HEK293T (cell line): ENCODE data around the gene DDX20.

Experiments
- CTCF ChIA-PET: fragments of 350-600 bp; formaldehyde crosslinking; extraction: SDS; loops from one replicate; lab custom pipeline; 2021; ENCODE audit warnings: antibody characterized with exemption, inconsistent platforms; lab: Yijun Ruan, JAX
- POLR2A ChIA-PET: fragments of 350-600 bp; formaldehyde crosslinking; extraction: SDS; loops from one replicate; lab custom pipeline; 2020; ENCODE audit warnings: antibody characterized with exemption, inconsistent platforms; lab: Yijun Ruan, JAX
- DNase-seq: peaks from one replicate; pipeline ENCODE4 v3.0.0; 2012; ENCODE audit warnings: mixed read lengths; ENCODE audit errors: extremely low spot score
- ARNT ChIP-seq: fragments of 450-650 bp; IDR thresholded peaks from 2 replicates; pipeline ENCODE4 v1.6.1; 2017; ENCODE audit warnings: mild to moderate bottlenecking
- BHLHE40 ChIP-seq: fragments of 450-650 bp; IDR thresholded peaks from 2 replicates; pipeline ENCODE4 v1.6.1; 2016; ENCODE audit warnings: mild to moderate bottlenecking, moderate library complexity, borderline replicate concordance
- CTBP1 ChIP-seq: fragments of 450-650 bp; IDR thresholded peaks from 2 replicates; pipeline ENCODE4 v1.6.1; 2016; ENCODE audit warnings: borderline replicate concordance
- ELF4 ChIP-seq: fragments of 450-650 bp; IDR thresholded peaks from 2 replicates; pipeline ENCODE4 v1.6.1; 2017; ENCODE audit warnings: antibody characterized with exemption
- FOXA1 ChIP-seq: fragments of 450-650 bp; IDR thresholded peaks from 2 replicates; pipeline ENCODE4 v1.6.1; 2016; ENCODE audit warnings: mild to moderate bottlenecking
- FOXK2 ChIP-seq: fragments of 450-650 bp; IDR thresholded peaks from 2 replicates; pipeline ENCODE4 v1.6.1; 2016; ENCODE audit warnings: mild to moderate bottlenecking
- FOXM1 ChIP-seq: fragments of 450-650 bp; IDR thresholded peaks from 2 replicates; pipeline ENCODE4 v1.6.1; 2017; ENCODE audit warnings: mild to moderate bottlenecking, borderline replicate concordance
- HDGF ChIP-seq: fragments of 450-650 bp; IDR thresholded peaks from 2 replicates; pipeline ENCODE4 v1.6.1; 2017; ENCODE audit warnings: antibody characterized with exemption, borderline replicate concordance
- L3MBTL2 ChIP-seq: fragments of 450-650 bp; conservative IDR thresholded peaks from 2 replicates; pipeline ENCODE4 v1.6.1; 2016; ENCODE audit warnings: mild to moderate bottlenecking
- LEF1 ChIP-seq: fragments of 450-650 bp; IDR thresholded peaks from 2 replicates; pipeline ENCODE4 v1.6.1; 2017; ENCODE audit warnings: mild to moderate bottlenecking, borderline replicate concordance
- NFRKB ChIP-seq: fragments of 450-650 bp; IDR thresholded peaks from 2 replicates; pipeline ENCODE4 v1.6.1; 2016; ENCODE audit warnings: mild to moderate bottlenecking, moderate library complexity
- SP1 ChIP-seq: fragments of 450-650 bp; IDR thresholded peaks from 2 replicates; pipeline ENCODE4 v1.6.1; 2017
- SUZ12 ChIP-seq: fragments of 450-650 bp; IDR thresholded peaks from 2 replicates; pipeline ENCODE4 v1.6.1; 2016; ENCODE audit warnings: mild to moderate bottlenecking
- TARDBP ChIP-seq: fragments of 450-650 bp; IDR thresholded peaks from 2 replicates; pipeline ENCODE4 v1.6.1; 2016
- ZNF384 ChIP-seq: fragments of 450-650 bp; IDR thresholded peaks from 2 replicates; pipeline ENCODE4 v1.6.1; 2016
- TF ChIP-seq, protein P1 (sequence below): fragments of 450-650 bp; IDR thresholded peaks from 2 replicates; pipeline ENCODE4 v1.6.1; 2016

The DDX20 gene

DNA sequence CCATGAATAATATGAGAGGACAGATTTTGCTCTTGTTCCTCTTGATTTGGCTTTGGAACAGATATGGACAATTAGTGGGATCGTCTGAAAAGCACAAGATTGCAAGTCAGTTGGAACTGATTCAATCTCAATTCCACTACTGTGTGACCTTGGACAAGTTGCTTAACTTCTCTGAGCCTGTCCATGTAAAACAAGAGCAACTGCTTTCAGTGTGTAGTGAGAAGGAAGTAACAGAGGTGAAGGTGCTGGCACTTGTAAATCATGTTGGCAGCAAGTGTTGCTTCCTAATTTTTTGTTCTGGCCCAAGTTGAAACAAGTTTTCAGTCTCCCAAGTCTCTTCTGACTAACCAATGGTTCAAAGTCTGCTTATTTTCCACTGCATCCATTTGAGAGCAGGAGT is 31.8 kb upstream of the DDX20 start:
- ChIA-PET CTCF (no interaction called here), POLR2A (no interaction called here)
- TF ChIP-seq ELF4 (no peak), FOXM1 (no peak)
- DNase-seq, result no peak

DNA sequence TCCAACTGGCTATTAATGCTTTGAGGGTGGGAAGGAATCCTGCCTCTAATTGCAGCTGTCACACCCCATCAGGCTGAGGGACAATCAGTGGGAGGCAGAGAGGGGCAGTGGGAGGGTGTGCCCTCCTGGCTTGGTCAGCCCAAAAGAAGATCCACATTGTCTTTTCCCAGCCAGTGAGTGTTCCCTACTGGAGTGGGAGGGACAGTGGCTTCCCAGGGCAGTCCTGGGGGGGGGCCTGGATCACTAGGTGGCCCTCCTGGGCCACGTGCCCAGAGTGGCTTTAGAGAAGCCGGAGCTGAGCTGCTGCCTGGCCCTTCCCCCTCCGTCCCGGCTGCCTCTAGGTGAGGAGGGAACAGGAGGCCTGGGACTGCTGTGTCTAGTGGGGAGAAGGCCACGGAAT is 30.5 kb upstream of the DDX20 start:
- ChIA-PET CTCF (no interaction called here), POLR2A (interaction anchor here (1.0 kb wide), 1 partner anchor 14 kb away, joined by 5 read pairs; the partner anchor contains the start of gene INKA2)
- TF ChIP-seq SP1, result no peak
- TF ChIP-seq ZNF384, result no peak
- TF ChIP-seq, protein P1, sequence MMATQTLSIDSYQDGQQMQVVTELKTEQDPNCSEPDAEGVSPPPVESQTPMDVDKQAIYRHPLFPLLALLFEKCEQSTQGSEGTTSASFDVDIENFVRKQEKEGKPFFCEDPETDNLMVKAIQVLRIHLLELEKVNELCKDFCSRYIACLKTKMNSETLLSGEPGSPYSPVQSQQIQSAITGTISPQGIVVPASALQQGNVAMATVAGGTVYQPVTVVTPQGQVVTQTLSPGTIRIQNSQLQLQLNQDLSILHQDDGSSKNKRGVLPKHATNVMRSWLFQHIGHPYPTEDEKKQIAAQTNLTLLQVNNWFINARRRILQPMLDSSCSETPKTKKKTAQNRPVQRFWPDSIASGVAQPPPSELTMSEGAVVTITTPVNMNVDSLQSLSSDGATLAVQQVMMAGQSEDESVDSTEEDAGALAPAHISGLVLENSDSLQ, result no peak
- no peak for TF ChIP-seq L3MBTL2
- no peak for TF ChIP-seq SUZ12
- TF ChIP-seq FOXA1, result no peak
- no peak for TF ChIP-seq ARNT
- TF ChIP-seq FOXK2, result no peak
- TF ChIP-seq ELF4, result no peak
- no peak for TF ChIP-seq BHLHE40
- TF ChIP-seq HDGF, result no peak
- TF ChIP-seq NFRKB, result no peak
- no peak for DNase-seq

DNA sequence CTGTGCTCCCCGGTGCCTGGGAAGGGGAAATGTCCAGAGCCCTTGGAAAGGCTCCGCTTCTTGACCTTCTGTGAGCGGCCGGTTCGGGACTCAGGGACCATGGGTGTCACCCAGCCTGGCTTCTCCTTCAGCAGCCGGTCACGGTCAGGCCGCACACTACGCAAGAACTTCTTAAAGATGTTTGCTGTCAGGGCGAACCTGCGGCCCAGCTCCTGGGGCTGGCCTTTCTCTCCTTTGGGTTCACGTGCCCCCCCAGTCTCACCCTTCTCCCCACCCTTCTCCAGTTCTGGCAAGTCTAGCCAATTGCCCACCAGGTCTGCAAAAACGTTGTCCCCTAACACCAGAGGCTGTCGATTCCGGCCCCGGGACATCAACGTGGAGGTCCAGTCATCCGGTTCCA is 28.6 kb upstream of the DDX20 start:
- no peak for DNase-seq
- POLR2A ChIA-PET, result interaction anchor here (1.3 kb wide), 1 partner anchor 28 kb away, joined by 4 read pairs; no protein-coding TSS in a partner anchor
- TF ChIP-seq ELF4, result no peak
- TF ChIP-seq FOXA1, result no peak
- no peak for TF ChIP-seq ARNT
- CTCF ChIA-PET, result no interaction called here

DNA sequence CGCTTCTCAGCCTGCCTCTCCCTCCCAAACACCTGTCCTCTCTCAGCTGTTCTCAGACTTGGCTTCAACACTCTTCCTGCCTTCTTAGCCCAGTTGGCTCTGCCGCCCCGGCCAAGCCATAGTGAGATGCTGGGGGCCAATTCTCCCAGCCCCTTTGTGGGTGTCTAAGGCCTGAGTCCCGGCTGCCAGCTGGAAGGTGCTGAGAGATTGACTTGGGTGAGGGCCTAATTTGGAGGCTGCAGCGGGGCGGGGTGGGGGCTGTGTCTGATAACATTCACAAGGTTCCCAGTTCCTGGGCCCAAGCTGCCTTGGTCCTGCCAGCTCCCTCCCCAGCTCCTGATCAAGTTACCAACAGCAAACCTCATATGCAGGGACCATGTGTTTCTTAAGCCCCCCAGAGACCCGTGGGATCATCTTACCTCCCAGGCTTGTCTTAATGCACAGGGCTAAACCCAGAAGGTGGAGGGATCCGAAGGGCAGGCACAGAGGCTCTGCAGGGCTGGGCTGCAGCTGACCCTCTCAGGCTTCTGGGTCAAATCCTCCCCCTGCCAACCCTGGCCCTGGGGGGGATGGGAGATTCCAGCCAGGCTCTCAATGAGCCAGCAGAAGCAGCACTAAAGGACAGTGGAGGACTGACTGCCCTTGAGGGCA is 26.3 kb upstream of the DDX20 start:
- DNase-seq, result no peak
- ChIA-PET POLR2A (interaction anchor here (0.9 kb wide), 1 partner anchor 10 kb away, joined by 3 read pairs; the partner anchor contains the start of gene INKA2), CTCF (no interaction called here)
- TF ChIP-seq, protein P1, result no peak

DNA sequence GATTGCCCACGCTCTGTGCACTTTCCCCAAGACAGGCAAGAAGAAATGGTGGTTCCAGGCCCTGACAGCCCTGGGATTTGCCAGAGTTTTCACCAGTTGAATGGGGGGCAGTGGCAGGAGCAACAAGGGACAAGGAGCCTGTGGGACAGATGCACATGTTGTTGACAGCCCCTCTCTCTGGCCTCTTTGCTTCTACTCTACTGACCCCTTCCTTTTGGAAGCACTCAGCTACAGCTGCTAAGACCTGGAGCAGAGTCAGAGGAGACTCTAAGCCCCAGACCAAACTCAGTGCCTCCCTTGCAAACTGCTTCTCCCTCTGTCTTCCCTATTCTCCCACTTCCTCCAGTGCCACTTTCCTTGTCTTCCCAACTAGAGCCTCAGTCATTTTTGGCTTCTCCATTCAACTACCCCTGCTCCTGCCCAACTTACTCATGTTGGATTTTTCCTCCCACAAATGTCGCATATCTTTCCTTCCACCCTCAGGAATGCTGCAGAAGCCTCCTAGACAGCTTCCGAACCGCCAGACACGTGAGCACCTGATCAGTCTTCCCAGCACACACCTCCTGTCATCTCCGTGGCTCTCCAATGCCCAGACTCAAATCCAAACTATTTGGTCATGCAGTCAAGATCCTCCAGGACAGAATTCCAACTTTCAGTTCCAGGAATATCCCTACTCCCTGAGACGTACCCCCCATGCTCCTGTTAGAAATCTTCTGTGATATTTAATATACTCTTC is 25.6 kb upstream of the DDX20 start:
- no peak for DNase-seq
- TF ChIP-seq TARDBP, result no peak
- TF ChIP-seq ELF4, result no peak
- TF ChIP-seq FOXA1, result no peak
- TF ChIP-seq SP1, result no peak
- no peak for TF ChIP-seq HDGF
- TF ChIP-seq LEF1, result no peak
- no peak for TF ChIP-seq NFRKB
- TF ChIP-seq BHLHE40, result no peak
- no peak for TF ChIP-seq ZNF384
- no peak for TF ChIP-seq FOXM1
- TF ChIP-seq, protein P1, result no peak
- TF ChIP-seq FOXK2, result no peak
- TF ChIP-seq CTBP1, result no peak
- TF ChIP-seq L3MBTL2, result no peak
- no peak for TF ChIP-seq ARNT
- TF ChIP-seq SUZ12, result no peak
- POLR2A ChIA-PET, result no interaction called here
- CTCF ChIA-PET, result interaction anchor here (2.1 kb wide), 1 partner anchor 15 kb away, joined by 7 read pairs; no protein-coding TSS in a partner anchor

DNA sequence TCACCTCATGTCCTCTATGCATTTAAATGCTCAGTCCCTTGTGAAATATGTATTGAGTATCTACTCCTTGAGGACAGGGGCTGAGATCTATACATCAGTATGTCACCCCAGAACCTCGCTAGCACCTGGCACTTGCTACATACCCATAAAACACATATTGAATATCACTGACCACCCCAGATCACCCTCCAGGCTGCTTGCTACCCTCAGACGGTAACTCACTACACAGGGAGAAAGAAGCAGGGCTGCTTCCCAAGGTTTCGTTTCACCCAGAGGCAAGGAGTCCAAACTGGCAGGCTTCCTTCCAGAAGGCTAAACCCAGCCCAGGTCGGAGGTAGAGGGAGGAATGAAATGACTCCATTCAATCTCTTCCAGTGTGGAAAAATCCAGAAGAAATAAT is 25.0 kb upstream of the DDX20 start:
- ChIA-PET POLR2A (no interaction called here), CTCF (interaction anchor here (2.1 kb wide), 1 partner anchor 16 kb away, joined by 7 read pairs; no protein-coding TSS in a partner anchor)
- no peak for DNase-seq
- TF ChIP-seq ZNF384 (no peak), ELF4 (no peak), FOXA1 (no peak), NFRKB (no peak), CTBP1 (no peak), HDGF (no peak), SUZ12 (no peak), L3MBTL2 (no peak), BHLHE40 (no peak), SP1 (no peak), ARNT (no peak), LEF1 (no peak), FOXM1 (no peak), TARDBP (no peak), FOXK2 (no peak)
- TF ChIP-seq, protein P1, result no peak
